ENCODE measurements around the gene RAD50. TPM values are rescaled to one million over a fixed set of nuclear protein-coding genes. Genes with fewer than 3 reads are reported as not detected.
"Not testable (repeated sequence)": the region's sequence is repeated elsewhere in the genome, so short reads cannot be mapped to it uniquely, and the experiment has no call there.

RAD50 gene
- polyA plus RNA-seq, 4 donors, result 44.8 to 52.0 (median 48.5) TPM

DNA sequence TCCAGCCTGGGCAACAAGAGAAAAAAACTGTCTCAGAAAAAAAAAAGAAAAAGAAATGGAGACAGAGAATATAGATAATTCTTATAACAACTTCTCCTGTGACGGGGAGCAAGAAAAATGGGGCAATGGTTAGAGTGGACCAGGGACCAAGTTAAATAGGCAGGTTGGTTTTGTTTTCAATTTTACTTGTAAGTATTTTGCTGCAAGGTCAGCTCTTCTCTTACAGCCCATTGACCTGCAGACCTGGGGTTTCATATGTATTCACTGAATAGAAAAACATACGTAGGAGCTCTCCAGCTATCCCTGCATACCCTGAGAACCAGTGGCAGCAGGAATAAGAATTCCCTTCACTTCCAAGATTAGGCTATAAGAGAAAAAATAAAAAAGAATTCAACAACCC lies 72.0 kb downstream of the RAD50 start:
- no peak for DNase-seq (ENCODE audit: low read depth in 4 of 4, low spot score in 3 of 4)

GRCh38 chr5:132629230-132629944 lies 72.6 kb downstream of the RAD50 start:
- no peak for DNase-seq (ENCODE audit: low read depth in 4 of 4, low spot score in 3 of 4)

GRCh38 chr5:132633587-132633986 lies 76.8 kb downstream of the RAD50 start:
- DNase-seq (ENCODE audit: low read depth in 4 of 4, low spot score in 3 of 4), result not testable (repeated sequence)

- DNase-seq (ENCODE audit: low read depth in 4 of 4, low spot score in 3 of 4), result no peak
These were observed 79.1 kb downstream of the RAD50 start for GRCh38 chr5:132635873-132636272.

GRCh38 chr5:132637241-132637640 lies 80.5 kb downstream of the RAD50 start:
- no peak for DNase-seq (ENCODE audit: low read depth in 4 of 4, low spot score in 3 of 4)

DNA sequence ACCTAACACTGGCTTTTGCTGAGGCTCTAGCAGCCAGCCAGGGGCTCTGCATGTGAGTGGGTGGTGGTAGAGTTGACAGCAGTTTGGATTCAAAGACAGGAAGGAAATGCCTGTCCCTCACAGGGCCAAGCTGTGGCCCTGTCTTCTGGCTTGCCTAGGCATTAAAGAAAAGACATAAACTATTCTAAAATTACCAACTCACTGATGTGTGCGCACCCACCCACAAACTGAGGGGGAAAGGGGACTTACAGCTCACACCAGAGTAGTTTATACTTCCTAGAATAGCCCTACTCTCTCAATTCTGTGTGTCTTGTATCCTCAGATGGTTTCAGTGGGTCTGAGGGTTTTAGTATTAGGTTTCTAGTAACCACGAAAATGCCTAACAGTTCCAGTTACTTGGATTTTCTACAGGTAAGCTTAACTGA lies 82.9 kb downstream of the RAD50 start:
- DNase-seq (ENCODE audit: low read depth in 4 of 4, low spot score in 3 of 4), result no peak

GRCh38 chr5:132640613-132641012 lies 83.8 kb downstream of the RAD50 start:
- DNase-seq (ENCODE audit: low read depth in 4 of 4, low spot score in 3 of 4), result no peak

GRCh38 chr5:132641241-132641723 lies 84.5 kb downstream of the RAD50 start:
- no peak for DNase-seq (ENCODE audit: low read depth in 4 of 4, low spot score in 3 of 4)

DNA sequence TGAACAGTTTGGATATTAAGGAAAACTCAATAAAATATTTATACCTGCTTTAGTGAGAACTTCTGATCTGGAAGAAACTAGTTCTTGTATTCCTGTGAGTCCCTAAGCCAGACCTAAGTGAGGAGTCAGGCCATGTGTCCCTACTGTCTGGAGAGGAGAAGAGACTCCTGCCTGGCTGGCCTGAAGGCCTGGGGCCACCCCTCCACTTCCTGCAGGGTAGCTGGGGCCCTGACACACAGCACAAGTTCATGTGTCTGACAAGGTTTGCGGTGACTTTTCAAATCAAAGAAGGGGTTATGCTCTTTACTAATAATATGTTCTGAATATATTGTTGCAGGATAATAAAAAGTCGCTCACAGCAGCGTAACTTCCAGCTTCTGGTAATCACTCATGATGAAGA lies 85.1 kb downstream of the RAD50 start:
- no peak for DNase-seq (ENCODE audit: low read depth in 4 of 4, low spot score in 3 of 4)

DNA sequence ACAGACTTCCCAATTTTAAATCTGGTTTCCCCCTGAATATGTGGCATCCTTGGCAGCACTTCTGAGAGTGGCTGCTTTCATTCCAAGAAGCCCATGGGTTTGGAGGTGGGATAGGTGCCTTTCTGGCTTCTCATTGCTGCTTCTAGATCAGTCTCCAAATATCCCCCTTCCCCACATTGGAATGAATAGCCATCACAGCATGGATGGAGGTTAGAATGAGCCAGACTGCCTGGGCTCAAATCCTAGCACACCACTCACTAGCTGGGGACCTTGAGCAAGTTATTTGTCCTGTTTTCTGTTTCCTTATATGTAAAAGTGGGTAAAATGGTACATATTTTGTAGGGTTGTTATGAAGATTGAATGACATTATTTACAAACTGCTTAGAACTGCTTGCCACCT lies 87.4 kb downstream of the RAD50 start:
- no peak for DNase-seq (ENCODE audit: low read depth in 4 of 4, low spot score in 3 of 4)

DNA sequence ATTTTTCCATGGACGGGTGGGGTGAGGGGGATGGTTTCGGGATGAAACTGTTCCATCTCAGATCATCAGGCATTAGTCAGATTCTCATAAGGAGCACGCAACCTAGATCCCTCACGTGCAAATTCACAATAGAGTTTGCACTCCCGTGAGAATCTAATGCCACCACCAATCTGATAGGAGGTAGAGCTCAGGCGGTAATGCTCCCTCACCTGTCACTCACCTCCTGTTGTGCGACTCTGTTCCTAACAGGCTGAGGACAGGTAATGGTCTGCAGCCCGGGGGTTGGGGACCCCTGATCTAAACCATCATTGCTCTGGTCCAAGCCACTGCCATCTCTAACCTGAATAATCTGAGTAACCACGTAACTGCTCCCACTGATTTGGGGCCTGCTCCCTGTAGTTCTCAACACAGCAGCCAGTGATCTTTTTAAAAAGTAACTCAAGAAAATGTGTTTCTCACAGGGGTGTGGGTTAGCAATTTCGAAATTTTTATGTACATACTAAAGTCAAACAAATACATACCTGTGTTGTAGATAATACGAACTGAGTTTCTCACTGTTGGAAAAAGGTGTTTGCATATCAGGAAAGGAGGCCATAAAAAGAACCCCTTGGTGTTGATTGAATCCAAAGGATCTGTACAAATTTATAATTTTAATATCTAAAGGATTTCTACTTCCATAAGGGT lies 89.9 kb downstream of the RAD50 start:
- no peak for DNase-seq (ENCODE audit: low read depth in 4 of 4, low spot score in 3 of 4)

DNA sequence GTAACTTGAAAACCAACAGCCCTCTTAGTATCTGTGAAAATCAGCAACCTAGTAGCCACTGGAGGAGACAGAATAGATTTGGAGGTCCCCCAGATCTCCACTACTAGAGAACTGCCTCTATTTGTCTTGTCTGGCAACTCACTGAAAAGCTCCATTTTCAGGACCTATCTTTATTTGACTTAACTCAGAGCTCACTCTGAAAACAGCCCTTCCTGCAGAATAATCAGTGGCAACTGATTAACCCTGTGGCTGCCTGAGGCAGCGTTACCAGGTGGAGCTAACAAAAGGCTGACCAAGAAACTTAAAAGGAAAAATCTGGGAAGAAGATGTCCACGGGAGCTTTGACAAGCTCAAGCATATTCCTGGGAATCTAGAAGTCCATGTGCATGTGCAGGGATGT lies 90.7 kb downstream of the RAD50 start:
- DNase-seq (ENCODE audit: low read depth in 4 of 4, low spot score in 3 of 4), result no peak

DNA sequence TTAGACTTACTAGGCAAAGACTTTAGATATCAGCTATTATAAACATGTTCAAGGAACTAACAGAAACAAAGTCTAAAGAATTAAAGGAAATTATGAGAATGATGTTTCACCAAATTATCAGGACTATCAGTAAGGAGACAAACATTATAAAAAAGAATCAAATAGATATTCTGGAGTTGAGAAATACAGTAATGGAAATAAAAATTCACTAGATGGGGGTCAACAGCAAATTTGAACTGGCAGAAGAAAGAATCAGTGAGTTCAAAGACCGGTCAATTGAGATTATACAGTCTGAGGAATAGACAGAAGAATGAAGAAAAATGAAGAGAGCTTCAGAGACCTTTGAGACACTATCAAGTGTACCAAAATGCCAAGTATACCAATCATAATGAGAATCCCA lies 91.6 kb downstream of the RAD50 start:
- no peak for DNase-seq (ENCODE audit: low read depth in 4 of 4, low spot score in 3 of 4)

- no peak for DNase-seq (ENCODE audit: low read depth in 4 of 4, low spot score in 3 of 4)
These were observed 95.2 kb downstream of the RAD50 start for GRCh38 chr5:132651838-132652469.

GRCh38 chr5:132653716-132654115 lies 96.9 kb downstream of the RAD50 start:
- no peak for DNase-seq (ENCODE audit: low read depth in 4 of 4, low spot score in 3 of 4)

- no peak for DNase-seq (ENCODE audit: low read depth in 4 of 4, low spot score in 3 of 4)
These were observed 99.3 kb downstream of the RAD50 start for GRCh38 chr5:132655821-132656773.

DNA sequence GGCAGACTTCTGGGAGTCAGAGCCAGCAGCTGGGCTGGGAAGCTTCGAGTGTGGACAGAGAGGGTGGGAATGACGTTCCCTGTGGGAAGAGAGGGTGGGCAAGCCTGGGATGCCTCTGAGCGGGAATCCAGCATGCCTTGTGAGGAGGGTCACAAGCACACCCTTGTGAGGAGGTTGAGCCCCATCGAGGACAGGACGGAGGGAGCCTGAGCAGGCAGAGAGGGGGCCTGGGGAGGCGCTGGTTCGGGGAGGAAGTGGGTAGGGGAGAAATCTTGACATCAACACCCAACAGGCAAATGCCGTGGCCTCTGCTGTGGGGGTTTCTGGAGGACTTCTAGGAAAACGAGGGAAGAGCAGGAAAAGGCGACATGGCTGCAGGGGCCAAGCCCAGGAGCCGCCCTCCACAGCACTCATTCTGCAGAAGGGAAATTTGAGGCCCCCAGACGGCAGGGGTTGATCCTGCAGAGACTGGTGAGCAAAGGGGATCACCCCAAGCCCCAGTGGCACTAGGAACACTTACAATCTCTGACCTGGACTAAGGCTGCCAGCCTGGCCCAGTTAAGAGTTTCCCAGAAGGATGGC lies 100.1 kb downstream of the RAD50 start:
- DNase-seq (ENCODE audit: low read depth in 4 of 4, low spot score in 3 of 4), result no peak

- no peak for DNase-seq (ENCODE audit: low read depth in 4 of 4, low spot score in 3 of 4)
These were observed 101.1 kb downstream of the RAD50 start, which contains the start of gene IL13 for GRCh38 chr5:132657676-132658380. Gene IL13, plus strand, starts transcription at chr5:132658173. Its CDS starts 14 bp downstream, at chr5:132658187.
